Measurements from ENCODE around the gene FAAP20.

FAAP20 gene

DNA sequence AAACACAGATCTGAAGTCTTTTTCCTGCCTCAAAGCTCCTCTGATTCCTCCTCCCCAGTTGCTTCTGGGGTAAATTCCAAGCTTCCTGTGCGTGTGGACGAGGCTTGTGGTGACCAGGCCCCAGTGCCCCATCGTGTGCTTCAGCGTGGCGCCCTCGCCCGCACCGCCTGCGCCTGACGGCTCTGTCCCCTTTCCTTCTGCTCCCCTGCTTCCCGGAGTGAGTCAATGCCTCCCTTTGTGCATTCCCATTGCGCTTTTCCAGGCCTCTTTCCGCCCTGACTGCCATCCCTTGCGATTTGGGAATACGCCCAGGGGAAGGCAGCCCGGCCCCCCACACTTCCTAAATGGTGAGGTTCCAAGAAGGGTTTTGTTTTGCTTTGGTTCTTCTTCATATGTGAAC lies 36.3 kb downstream of the FAAP20 start:
- no peak for TF ChIP-seq ZNF274 (IDR thresholded peaks at IDR 0.05; ENCODE audit: low read length)
- TF ChIP-seq ZNF274 (tag by site-specific recombination; IDR thresholded peaks at IDR 0.05; ENCODE audit: borderline replicate concordance) = no peak
- TF ChIP-seq, protein P1, sequence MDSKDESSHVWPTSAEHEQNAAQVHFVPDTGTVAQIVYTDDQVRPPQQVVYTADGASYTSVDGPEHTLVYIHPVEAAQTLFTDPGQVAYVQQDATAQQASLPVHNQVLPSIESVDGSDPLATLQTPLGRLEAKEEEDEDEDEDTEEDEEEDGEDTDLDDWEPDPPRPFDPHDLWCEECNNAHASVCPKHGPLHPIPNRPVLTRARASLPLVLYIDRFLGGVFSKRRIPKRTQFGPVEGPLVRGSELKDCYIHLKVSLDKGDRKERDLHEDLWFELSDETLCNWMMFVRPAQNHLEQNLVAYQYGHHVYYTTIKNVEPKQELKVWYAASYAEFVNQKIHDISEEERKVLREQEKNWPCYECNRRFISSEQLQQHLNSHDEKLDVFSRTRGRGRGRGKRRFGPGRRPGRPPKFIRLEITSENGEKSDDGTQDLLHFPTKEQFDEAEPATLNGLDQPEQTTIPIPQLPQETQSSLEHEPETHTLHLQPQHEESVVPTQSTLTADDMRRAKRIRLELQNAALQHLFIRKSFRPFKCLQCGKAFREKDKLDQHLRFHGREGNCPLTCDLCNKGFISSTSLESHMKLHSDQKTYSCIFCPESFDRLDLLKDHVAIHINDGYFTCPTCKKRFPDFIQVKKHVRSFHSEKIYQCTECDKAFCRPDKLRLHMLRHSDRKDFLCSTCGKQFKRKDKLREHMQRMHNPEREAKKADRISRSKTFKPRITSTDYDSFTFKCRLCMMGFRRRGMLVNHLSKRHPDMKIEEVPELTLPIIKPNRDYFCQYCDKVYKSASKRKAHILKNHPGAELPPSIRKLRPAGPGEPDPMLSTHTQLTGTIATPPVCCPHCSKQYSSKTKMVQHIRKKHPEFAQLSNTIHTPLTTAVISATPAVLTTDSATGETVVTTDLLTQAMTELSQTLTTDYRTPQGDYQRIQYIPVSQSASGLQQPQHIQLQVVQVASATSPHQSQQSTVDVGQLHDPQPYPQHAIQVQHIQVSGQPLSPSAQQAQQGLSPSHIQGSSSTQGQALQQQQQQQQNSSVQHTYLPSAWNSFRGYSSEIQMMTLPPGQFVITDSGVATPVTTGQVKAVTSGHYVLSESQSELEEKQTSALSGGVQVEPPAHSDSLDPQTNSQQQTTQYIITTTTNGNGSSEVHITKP (tag by site-specific recombination; IDR thresholded peaks at IDR 0.05) = no peak
- TF ChIP-seq ZNF133 (tag by site-specific recombination; IDR thresholded peaks at IDR 0.05) = no peak
- no peak for TF ChIP-seq KLF9 (tag by site-specific recombination; IDR thresholded peaks at IDR 0.05; ENCODE audit: low read depth)
- TF ChIP-seq, protein P2, sequence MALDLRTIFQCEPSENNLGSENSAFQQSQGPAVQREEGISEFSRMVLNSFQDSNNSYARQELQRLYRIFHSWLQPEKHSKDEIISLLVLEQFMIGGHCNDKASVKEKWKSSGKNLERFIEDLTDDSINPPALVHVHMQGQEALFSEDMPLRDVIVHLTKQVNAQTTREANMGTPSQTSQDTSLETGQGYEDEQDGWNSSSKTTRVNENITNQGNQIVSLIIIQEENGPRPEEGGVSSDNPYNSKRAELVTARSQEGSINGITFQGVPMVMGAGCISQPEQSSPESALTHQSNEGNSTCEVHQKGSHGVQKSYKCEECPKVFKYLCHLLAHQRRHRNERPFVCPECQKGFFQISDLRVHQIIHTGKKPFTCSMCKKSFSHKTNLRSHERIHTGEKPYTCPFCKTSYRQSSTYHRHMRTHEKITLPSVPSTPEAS (tag by site-specific recombination; IDR thresholded peaks at IDR 0.05) = no peak
- TF ChIP-seq, protein P3, sequence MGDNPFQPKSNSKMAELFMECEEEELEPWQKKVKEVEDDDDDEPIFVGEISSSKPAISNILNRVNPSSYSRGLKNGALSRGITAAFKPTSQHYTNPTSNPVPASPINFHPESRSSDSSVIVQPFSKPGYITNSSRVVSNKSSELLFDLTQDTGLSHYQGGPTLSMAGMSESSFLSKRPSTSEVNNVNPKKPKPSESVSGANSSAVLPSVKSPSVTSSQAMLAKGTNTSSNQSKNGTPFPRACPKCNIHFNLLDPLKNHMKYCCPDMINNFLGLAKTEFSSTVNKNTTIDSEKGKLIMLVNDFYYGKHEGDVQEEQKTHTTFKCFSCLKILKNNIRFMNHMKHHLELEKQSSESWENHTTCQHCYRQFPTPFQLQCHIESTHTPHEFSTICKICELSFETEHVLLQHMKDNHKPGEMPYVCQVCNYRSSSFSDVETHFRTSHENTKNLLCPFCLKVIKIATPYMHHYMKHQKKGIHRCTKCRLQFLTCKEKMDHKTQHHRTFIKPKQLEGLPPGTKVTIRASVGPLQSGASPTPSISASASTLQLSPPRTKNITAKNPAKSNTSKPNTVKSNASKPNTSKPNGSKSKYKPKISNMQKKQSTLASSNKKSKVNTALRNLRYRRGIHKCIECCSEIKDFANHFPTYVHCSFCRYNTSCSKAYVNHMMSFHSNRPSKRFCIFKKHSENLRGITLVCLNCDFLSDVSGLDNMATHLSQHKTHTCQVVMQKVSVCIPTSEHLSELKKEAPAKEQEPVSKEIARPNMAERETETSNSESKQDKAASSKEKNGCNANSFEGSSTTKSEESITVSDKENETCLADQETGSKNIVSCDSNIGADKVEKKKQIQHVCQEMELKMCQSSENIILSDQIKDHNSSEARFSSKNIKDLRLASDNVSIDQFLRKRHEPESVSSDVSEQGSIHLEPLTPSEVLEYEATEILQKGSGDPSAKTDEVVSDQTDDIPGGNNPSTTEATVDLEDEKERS (tag by site-specific recombination; IDR thresholded peaks at IDR 0.05) = no peak
- TF ChIP-seq ZNF76 (tag by site-specific recombination; IDR thresholded peaks at IDR 0.05; ENCODE audit: borderline replicate concordance, low read depth) = no peak
- no peak for TF ChIP-seq ZNF596 (tag by site-specific recombination; IDR thresholded peaks at IDR 0.05)
- no peak for TF ChIP-seq ZNF23 (tag by site-specific recombination; IDR thresholded peaks at IDR 0.05; ENCODE audit: borderline replicate concordance)
- TF ChIP-seq ZNF121 (tag by site-specific recombination; IDR thresholded peaks at IDR 0.05) = no peak
- TF ChIP-seq, protein P4, sequence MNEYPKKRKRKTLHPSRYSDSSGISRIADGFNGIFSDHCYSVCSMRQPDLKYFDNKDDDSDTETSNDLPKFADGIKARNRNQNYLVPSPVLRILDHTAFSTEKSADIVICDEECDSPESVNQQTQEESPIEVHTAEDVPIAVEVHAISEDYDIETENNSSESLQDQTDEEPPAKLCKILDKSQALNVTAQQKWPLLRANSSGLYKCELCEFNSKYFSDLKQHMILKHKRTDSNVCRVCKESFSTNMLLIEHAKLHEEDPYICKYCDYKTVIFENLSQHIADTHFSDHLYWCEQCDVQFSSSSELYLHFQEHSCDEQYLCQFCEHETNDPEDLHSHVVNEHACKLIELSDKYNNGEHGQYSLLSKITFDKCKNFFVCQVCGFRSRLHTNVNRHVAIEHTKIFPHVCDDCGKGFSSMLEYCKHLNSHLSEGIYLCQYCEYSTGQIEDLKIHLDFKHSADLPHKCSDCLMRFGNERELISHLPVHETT (tag by site-specific recombination; IDR thresholded peaks at IDR 0.05) = no peak
- no peak for TF ChIP-seq EGR2 (tag by site-specific recombination; IDR thresholded peaks at IDR 0.05; ENCODE audit: low read depth)
- TF ChIP-seq ZNF404 (tag by site-specific recombination; IDR thresholded peaks at IDR 0.05) = no peak
- TF ChIP-seq OSR2 (tag by site-specific recombination; IDR thresholded peaks at IDR 0.05) = no peak
- no peak for TF ChIP-seq ZBTB1 (tag by site-specific recombination; IDR thresholded peaks at IDR 0.05)
- TF ChIP-seq, protein P5, sequence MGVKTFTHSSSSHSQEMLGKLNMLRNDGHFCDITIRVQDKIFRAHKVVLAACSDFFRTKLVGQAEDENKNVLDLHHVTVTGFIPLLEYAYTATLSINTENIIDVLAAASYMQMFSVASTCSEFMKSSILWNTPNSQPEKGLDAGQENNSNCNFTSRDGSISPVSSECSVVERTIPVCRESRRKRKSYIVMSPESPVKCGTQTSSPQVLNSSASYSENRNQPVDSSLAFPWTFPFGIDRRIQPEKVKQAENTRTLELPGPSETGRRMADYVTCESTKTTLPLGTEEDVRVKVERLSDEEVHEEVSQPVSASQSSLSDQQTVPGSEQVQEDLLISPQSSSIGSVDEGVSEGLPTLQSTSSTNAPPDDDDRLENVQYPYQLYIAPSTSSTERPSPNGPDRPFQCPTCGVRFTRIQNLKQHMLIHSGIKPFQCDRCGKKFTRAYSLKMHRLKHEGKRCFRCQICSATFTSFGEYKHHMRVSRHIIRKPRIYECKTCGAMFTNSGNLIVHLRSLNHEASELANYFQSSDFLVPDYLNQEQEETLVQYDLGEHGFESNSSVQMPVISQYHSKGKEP (tag by site-specific recombination; IDR thresholded peaks at IDR 0.05) = no peak
- H3K27ac ChIP-seq (ENCODE audit: extremely low read depth, low read depth, low read length) = no peak overlapping the region
- ChIA-PET POLR2A (no interaction called here), CTCF (interaction anchor here (2.6 kb wide), 1 partner anchor 16 kb away, joined by 17 read pairs; no protein-coding TSS in a partner anchor)
- peaks cover 0 to 78% of the 10 kb centered on the region in 2 experiments; a peak in 2 of 3 replicates for H3K36me3 ChIP-seq (ENCODE audit: control insufficient read depth in 2 of 2, insufficient read depth in 1 of 2, low read length in 2 of 2)
- no peak overlapping the region for H3K4me3 ChIP-seq (ENCODE audit: low read depth, low read length)
- H3K9me3 ChIP-seq (ENCODE audit: control insufficient read depth, insufficient read depth, low read depth, low read length) = no peaks in the 10 kb centered on the region
- no peaks in the 10 kb centered on the region for H3K4me1 ChIP-seq (ENCODE audit: control insufficient read depth, insufficient read depth, low read length)
